Right lobe of liver (tissue), 4 donors: Measurements from ENCODE around the gene ETFB.

Experiments used
- POLR2A ChIP-seq: fragments of 450-650 bp; IDR thresholded peaks from one replicate; pipeline ENCODE4 v1.6.1; 2017; ENCODE audit warnings: antibody characterized with exemption, mild to moderate bottlenecking
- TF ChIP-seq, protein P1 (sequence below), 4 donors: fragments of 200-600 bp in 3 of 4; fragments of 450-650 bp in 1 of 4; IDR thresholded peaks; one replicate each; pipeline versions ENCODE4 v1.5.1 to v1.8.0; 2016 to 2022; ENCODE audit warnings: antibody characterized with exemption in 4 of 4, mild to moderate bottlenecking in 2 of 4
- donor health status: DM: no; HTN: no; CAD: no.
- donor health status: DM: no; HTN: no; CAD: no.
- donor health status: DM: no; HTN: yes; CAD: no.

GRCh38 chr19:51330366-51330765 is 35.8 kb downstream of the ETFB start:
- TF ChIP-seq, protein P1, sequence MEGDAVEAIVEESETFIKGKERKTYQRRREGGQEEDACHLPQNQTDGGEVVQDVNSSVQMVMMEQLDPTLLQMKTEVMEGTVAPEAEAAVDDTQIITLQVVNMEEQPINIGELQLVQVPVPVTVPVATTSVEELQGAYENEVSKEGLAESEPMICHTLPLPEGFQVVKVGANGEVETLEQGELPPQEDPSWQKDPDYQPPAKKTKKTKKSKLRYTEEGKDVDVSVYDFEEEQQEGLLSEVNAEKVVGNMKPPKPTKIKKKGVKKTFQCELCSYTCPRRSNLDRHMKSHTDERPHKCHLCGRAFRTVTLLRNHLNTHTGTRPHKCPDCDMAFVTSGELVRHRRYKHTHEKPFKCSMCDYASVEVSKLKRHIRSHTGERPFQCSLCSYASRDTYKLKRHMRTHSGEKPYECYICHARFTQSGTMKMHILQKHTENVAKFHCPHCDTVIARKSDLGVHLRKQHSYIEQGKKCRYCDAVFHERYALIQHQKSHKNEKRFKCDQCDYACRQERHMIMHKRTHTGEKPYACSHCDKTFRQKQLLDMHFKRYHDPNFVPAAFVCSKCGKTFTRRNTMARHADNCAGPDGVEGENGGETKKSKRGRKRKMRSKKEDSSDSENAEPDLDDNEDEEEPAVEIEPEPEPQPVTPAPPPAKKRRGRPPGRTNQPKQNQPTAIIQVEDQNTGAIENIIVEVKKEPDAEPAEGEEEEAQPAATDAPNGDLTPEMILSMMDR (IDR thresholded peaks at IDR 0.05), result no peak
- no peak for TF ChIP-seq POLR2A
